HFF-Myc (cell line): ENCODE measurements around the gene SLTM.

Experiments used
- DNase-seq: peaks from one replicate; pipeline ENCODE4 v3.0.0-alpha.2; 2011; ENCODE audit warnings: low read depth; ENCODE audit errors: extremely low read depth
- H3K4me3 ChIP-seq: replicated peaks from 2 replicates; pipeline ENCODE4 v1.5.1; 2011; ENCODE audit warnings: low read depth, mild to moderate bottlenecking, control low read depth, low read length
- CTCF ChIP-seq: IDR thresholded peaks from 2 replicates; pipeline ENCODE4 v1.5.1; 2012; ENCODE audit warnings: mild to moderate bottlenecking, low read depth, low read length, control low read depth; ENCODE audit errors: missing control alignments

Gene SLTM

GRCh38 chr15:58966698-58967097 lies 33.2 kb upstream of the SLTM start:
- no peak overlapping the region for H3K4me3 ChIP-seq
- no peak for TF ChIP-seq CTCF
- DNase-seq = no peak

GRCh38 chr15:58962662-58963565 lies 29.4 kb upstream of the SLTM start:
- TF ChIP-seq CTCF = no peak
- H3K4me3 ChIP-seq = no peak overlapping the region
- no peak for DNase-seq

DNA sequence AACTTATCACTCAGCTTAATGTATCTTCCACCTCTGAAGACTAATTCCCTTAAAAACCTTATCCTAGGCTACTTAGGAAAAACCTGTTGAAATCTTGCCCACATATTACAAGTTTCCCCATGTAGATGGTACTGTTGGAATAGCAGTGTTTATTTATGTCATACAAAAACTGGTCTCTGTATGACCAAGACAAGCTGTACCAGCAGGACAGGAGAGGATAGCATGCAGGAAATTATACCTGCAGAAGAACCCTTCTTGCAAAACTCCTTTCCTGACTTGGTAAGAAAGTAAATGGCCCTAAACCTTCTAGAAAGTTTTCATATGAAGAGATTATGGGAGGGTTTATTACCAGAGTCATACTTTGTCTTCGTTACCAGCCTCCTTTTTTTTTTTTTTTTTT lies 28.7 kb upstream of the SLTM start:
- H3K4me3 ChIP-seq = no peak overlapping the region
- no peak for TF ChIP-seq CTCF

GRCh38 chr15:58958811-58959210 lies 25.3 kb upstream of the SLTM start:
- H3K4me3 ChIP-seq = no peak overlapping the region
- DNase-seq = no peak
- no peak for TF ChIP-seq CTCF

More for the DNA sequence above, 28.7 kb upstream of the SLTM start:
- DNase-seq = no peak

- H3K4me3 ChIP-seq = no peak overlapping the region
- no peak for DNase-seq
- TF ChIP-seq CTCF = peak; percentile 87
Observed at GRCh38 chr15:58957101-58957973, 23.9 kb upstream of the SLTM start.

- no peak overlapping the region for H3K4me3 ChIP-seq
- no peak for TF ChIP-seq CTCF
- no peak for DNase-seq
Observed at GRCh38 chr15:58952751-58953150, 19.3 kb upstream of the SLTM start.
